WTC11 (cell line): Measurements from ENCODE around the gene SLC17A9.

Experiments used
- ATF1 ChIP-seq: sonication (generic); formaldehyde crosslinking; IDR thresholded peaks from 2 replicates; pipeline ENCODE4 v1.8.1; 2023; ENCODE audit warnings: mild to moderate bottlenecking, moderate library complexity, missing genetic modification reagents
- CBFB ChIP-seq: sonication (generic); formaldehyde crosslinking; IDR thresholded peaks from 2 replicates; pipeline ENCODE4 v1.8.1; 2022; ENCODE audit warnings: mild to moderate bottlenecking, low read depth, missing genetic modification reagents
- CREM ChIP-seq: sonication (generic); formaldehyde crosslinking; IDR thresholded peaks from 2 replicates; pipeline ENCODE4 v1.8.1; 2022; ENCODE audit warnings: mild to moderate bottlenecking, missing genetic modification reagents, moderate library complexity
- MAX ChIP-seq: sonication (generic); formaldehyde crosslinking; IDR thresholded peaks from 2 replicates; pipeline ENCODE4 v1.8.0; 2022; ENCODE audit warnings: mild to moderate bottlenecking, missing genetic modification reagents
- NR1H2 ChIP-seq: sonication (generic); formaldehyde crosslinking; IDR thresholded peaks from 2 replicates; pipeline ENCODE4 v1.9.0; 2021; ENCODE audit warnings: mild to moderate bottlenecking, moderate library complexity, missing genetic modification reagents
- NR2C2 ChIP-seq: sonication (generic); formaldehyde crosslinking; IDR thresholded peaks from 2 replicates; pipeline ENCODE4 v1.8.0; 2022; ENCODE audit warnings: mild to moderate bottlenecking, missing genetic modification reagents
- RORB ChIP-seq: fragments of 250-450 bp; sonication (Bioruptor Pico); IDR thresholded peaks from 2 replicates; pipeline ENCODE4 v1.9.0; 2021; ENCODE audit warnings: mild to moderate bottlenecking
- ZBTB21 ChIP-seq: sonication (generic); formaldehyde crosslinking; IDR thresholded peaks from 2 replicates; pipeline ENCODE4 v1.8.1; 2023; ENCODE audit warnings: mild to moderate bottlenecking, missing genetic modification reagents, borderline replicate concordance
- ZNF317 ChIP-seq: sonication (generic); formaldehyde crosslinking; IDR thresholded peaks from 2 replicates; pipeline ENCODE4 v1.8.1; 2023; ENCODE audit warnings: low read depth, mild to moderate bottlenecking, moderate library complexity, missing genetic modification reagents, borderline replicate concordance
- ZNF416 ChIP-seq: fragments of 250-450 bp; sonication (Bioruptor Pico); IDR thresholded peaks from 2 replicates; pipeline ENCODE4 v1.9.0; 2021; ENCODE audit warnings: mild to moderate bottlenecking, inconsistent platforms
- TF ChIP-seq, protein P1 (sequence below): fragments of 200-600 bp; IDR thresholded peaks from 2 replicates; pipeline ENCODE4 v1.8.0; 2022; ENCODE audit warnings: antibody characterized with exemption
- TF ChIP-seq, protein P2 (sequence below): sonication (generic); formaldehyde crosslinking; IDR thresholded peaks from 2 replicates; pipeline ENCODE4 v1.8.1; 2023; ENCODE audit warnings: mild to moderate bottlenecking, missing genetic modification reagents, moderate library complexity
- TF ChIP-seq, protein P3 (sequence below): sonication (generic); formaldehyde crosslinking; IDR thresholded peaks from 2 replicates; pipeline ENCODE4 v1.8.1; 2023; ENCODE audit warnings: mild to moderate bottlenecking, missing genetic modification reagents

DNA sequence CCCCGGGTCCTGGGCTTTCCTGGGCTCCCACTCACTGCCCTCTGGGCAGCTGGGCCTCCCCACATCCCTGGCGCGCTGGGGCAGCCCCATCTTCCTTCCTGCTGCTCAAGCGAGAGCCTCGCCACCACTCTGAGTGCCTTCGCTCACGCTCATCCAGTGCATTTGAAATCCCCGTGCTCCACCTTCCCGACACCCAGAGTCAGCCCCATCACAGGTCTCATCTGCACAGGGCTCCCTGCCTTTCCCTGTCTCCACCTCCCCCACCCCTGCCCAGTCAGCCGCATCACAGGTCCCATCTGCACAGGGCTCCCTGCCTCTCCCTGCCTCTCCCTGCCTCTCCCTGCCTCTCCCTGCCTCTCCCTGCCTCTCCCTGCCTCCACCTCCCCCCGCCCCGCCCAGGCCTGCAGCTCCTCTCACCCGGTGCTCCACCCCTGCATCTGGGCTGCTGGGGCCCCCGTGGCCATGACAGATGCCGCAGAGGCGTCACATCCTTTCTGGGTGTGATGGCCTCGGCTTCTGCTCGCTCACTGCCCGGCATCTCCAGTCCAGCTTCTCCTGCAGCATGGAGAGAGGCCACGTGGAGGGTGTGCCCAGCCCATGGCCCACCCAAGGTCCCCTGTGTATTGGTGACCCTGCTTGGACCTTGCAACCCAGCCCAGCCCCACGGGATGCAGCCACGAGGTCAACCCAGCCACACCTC lies 63.3 kb downstream of the SLC17A9 start:
- TF ChIP-seq, protein P1, sequence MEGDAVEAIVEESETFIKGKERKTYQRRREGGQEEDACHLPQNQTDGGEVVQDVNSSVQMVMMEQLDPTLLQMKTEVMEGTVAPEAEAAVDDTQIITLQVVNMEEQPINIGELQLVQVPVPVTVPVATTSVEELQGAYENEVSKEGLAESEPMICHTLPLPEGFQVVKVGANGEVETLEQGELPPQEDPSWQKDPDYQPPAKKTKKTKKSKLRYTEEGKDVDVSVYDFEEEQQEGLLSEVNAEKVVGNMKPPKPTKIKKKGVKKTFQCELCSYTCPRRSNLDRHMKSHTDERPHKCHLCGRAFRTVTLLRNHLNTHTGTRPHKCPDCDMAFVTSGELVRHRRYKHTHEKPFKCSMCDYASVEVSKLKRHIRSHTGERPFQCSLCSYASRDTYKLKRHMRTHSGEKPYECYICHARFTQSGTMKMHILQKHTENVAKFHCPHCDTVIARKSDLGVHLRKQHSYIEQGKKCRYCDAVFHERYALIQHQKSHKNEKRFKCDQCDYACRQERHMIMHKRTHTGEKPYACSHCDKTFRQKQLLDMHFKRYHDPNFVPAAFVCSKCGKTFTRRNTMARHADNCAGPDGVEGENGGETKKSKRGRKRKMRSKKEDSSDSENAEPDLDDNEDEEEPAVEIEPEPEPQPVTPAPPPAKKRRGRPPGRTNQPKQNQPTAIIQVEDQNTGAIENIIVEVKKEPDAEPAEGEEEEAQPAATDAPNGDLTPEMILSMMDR = no peak
- TF ChIP-seq, protein P2, sequence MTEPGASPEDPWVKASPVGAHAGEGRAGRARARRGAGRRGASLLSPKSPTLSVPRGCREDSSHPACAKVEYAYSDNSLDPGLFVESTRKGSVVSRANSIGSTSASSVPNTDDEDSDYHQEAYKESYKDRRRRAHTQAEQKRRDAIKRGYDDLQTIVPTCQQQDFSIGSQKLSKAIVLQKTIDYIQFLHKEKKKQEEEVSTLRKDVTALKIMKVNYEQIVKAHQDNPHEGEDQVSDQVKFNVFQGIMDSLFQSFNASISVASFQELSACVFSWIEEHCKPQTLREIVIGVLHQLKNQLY = no peak
- TF ChIP-seq ZNF317 (no peak), RORB (CRISPR knock-in tag) (no peak), ZBTB21 (CRISPR knock-in tag) (no peak), ATF1 (CRISPR knock-in tag) (no peak), CREM (no peak), CBFB (CRISPR knock-in tag) (no peak), MAX (CRISPR knock-in tag) (no peak), ZNF416 (no peak), NR1H2 (CRISPR knock-in tag) (no peak), NR2C2 (CRISPR knock-in tag) (no peak)
- TF ChIP-seq, protein P3, sequence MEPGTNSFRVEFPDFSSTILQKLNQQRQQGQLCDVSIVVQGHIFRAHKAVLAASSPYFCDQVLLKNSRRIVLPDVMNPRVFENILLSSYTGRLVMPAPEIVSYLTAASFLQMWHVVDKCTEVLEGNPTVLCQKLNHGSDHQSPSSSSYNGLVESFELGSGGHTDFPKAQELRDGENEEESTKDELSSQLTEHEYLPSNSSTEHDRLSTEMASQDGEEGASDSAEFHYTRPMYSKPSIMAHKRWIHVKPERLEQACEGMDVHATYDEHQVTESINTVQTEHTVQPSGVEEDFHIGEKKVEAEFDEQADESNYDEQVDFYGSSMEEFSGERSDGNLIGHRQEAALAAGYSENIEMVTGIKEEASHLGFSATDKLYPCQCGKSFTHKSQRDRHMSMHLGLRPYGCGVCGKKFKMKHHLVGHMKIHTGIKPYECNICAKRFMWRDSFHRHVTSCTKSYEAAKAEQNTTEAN (CRISPR knock-in tag) = no peak
